ENCODE measurements around the gene MED25. TPM values are rescaled to one million over a fixed set of nuclear protein-coding genes. Genes with fewer than 3 reads are reported as not detected.

The MED25 gene
- total and polyA plus RNA-seq, 9 of the 15 experiments (the other 6 are each of a cell fraction or from before 2014, with no cell fraction given) = 4.1 to 93.9 (median 19.3) TPM

GRCh38 chr19:49817964-49818648, at the start of gene MED25 (continued):
- TF ChIP-seq SNAPC5 (CRISPR knock-in tag; IDR thresholded peaks at IDR 0.05) (no peak), HNRNPL (IDR thresholded peaks at IDR 0.05; ENCODE audit: low read depth, low read length) (no peak), CBX1 (IDR thresholded peaks at IDR 0.05; ENCODE audit: low read depth) (no peak), POLR3A (IDR thresholded peaks at IDR 0.05; ENCODE audit: borderline replicate concordance, extremely low read depth, insufficient read depth, insufficient read length) (no peak), ZNF347 (CRISPR knock-in tag; IDR thresholded peaks at IDR 0.05; ENCODE audit: low read depth) (no peak), KHSRP (IDR thresholded peaks at IDR 0.05) (no peak), THRA (IDR thresholded peaks at IDR 0.05) (no peak), SLC30A9 (CRISPR knock-in tag; IDR thresholded peaks at IDR 0.05) (no peak), NKRF (IDR thresholded peaks at IDR 0.05; ENCODE audit: borderline replicate concordance) (peak; percentile 36), ETV5 (CRISPR knock-in tag; IDR thresholded peaks at IDR 0.05; ENCODE audit: low read depth) (no peak), NR3C1 (CRISPR knock-in tag; IDR thresholded peaks at IDR 0.05) (no peak), ZNF318 (IDR thresholded peaks at IDR 0.05; ENCODE audit: borderline replicate concordance in 1 of 2, low read depth in 1 of 2) (no peak), POLR2A (conservative IDR thresholded peaks at IDR 0.05) (peak; percentile 73), CREM (IDR thresholded peaks at IDR 0.05; ENCODE audit: low read depth) (peak; percentile 67), NFRKB (IDR thresholded peaks at IDR 0.05; ENCODE audit: low read depth) (no peak), ZNF589 (CRISPR knock-in tag; IDR thresholded peaks at IDR 0.05; ENCODE audit: low read depth) (0 out of 2 replicates have a peak, but pooled peaks have one; percentile 47), HLTF (IDR thresholded peaks at IDR 0.05) (no peak), PHB (CRISPR knock-in tag; IDR thresholded peaks at IDR 0.05) (no peak)

Data from K562 (cell line).